Adrenal gland (tissue), 12 donors: ENCODE measurements around the gene IFNGR2. TPM values are rescaled to one million over a fixed set of nuclear protein-coding genes. Genes with fewer than 3 reads are reported as not detected.
"Not testable (repeated sequence)": the region's sequence is repeated elsewhere in the genome, so short reads cannot be mapped to it uniquely, and the experiment has no call there.

Experiments used
- DNase-seq, 7 donors: peaks; one replicate each; pipeline ENCODE4 v3.0.0-alpha.2; 2019 to 2020
- H3K27ac ChIP-seq, 5 donors: fragments of 200-600 bp; sonication (generic) in 4 of 5; 1 replicate in 3 of 5; 2 replicates in 2 of 5; pipeline versions ENCODE4 v1.5.1 to v1.8.0; 2016 to 2020; ENCODE audit warnings: mild to moderate bottlenecking in 1 of 5
- H3K27me3 ChIP-seq: fragments of 200-600 bp; 2 replicates; pipeline ENCODE4 v1.8.0; 2021
- H3K36me3 ChIP-seq, 2 donors: fragments of 200-600 bp; replicated peaks in 1 of 2; 1 replicate in 1 of 2; 2 replicates in 1 of 2; pipeline versions ENCODE4 v1.5.1 to v1.8.0; 2018 to 2022
- H3K4me1 ChIP-seq, 2 donors: fragments of 200-600 bp; replicated peaks in 1 of 2; 1 replicate in 1 of 2; 2 replicates in 1 of 2; pipeline versions ENCODE4 v1.5.1 to v1.8.0; 2018 to 2021
- H3K4me3 ChIP-seq, 4 donors: fragments of 200-600 bp; sonication (generic) in 3 of 4; one replicate each; pipeline ENCODE4 v1.5.1; 2016 to 2018
- H3K9me3 ChIP-seq, 3 donors: fragments of 200-600 bp; sonication (generic) in 1 of 3; replicated peaks in 1 of 3; 1 replicate in 2 of 3; 2 replicates in 1 of 3; pipeline versions ENCODE4 v1.5.1 to v1.8.0; 2016 to 2021
- POLR2A ChIP-seq, 2 donors: fragments of 450-650 bp; IDR thresholded peaks; one replicate each; pipeline ENCODE4 v1.6.1; 2017; ENCODE audit warnings: antibody characterized with exemption in 2 of 2, mild to moderate bottlenecking in 2 of 2, moderate library complexity in 1 of 2
- WGBS, 4 donors: extraction: QIAGEN DNeasy Blood & Tissue Kit in 2 of 4; methylation state at CpG; one replicate each; pipeline versions ENCODE4 v1.1.5 to v1.1.7; 2013 to 2017; 5-methylcytosine and 5-hydroxymethylcytosine counted together
- intact Hi-C, 2 donors: fragments of 100-400 bp; cut with DNase I; formaldehyde crosslinking; loops; one replicate each; pipeline versions ENCODE4 v1.14.1 to v1.15.0; 2022 to 2023
- polyA plus RNA-seq, 3 donors: library from polyadenylated mRNA; stranded (reverse); fragments of 200-250 nt in 2 of 3; fragments of 350-450 nt in 1 of 3; fragmentation: Illumina TruSeq in 1 of 3; extraction: RNeasy Lipid Tissue Mini Kit (QIAGEN cat#74804) in 1 of 3; gene quantifications; one replicate each; pipeline ENCODE4 v1.2.3, GENCODE V29; 2013 to 2014
- total RNA-seq, 9 donors: library from RNA; depleted of rRNA in 4 of 9; stranded (reverse); fragments of >200 nt in 4 of 9; fragments of 120-200 nt in 1 of 9; fragmentation: NEBNext Ultra II Directional in 1 of 9; extraction: Animal tissue kit (Norgen Biotek cat#: 25700) in 1 of 9; gene quantifications; one replicate each; pipeline versions ENCODE4 v1.1.0 to v1.2.4, GENCODE V29; 2013 to 2023
- TF ChIP-seq, protein P1 (sequence below), 6 experiments: fragments of 450-650 bp in 4 of 6; fragments of 200-600 bp in 2 of 6; sonication (generic) in 1 of 6; IDR thresholded peaks; 1 replicate in 5 of 6; 2 replicates in 1 of 6; pipeline versions ENCODE4 v1.5.1 to v1.8.0; 2016 to 2021; ENCODE audit warnings: antibody characterized with exemption in 6 of 6, mild to moderate bottlenecking in 2 of 6, moderate library complexity in 1 of 6
- donor health status: healthy with polysubstance abuse.
- donor health status: Bipolar disorder and iron deficiency.
- donor health status: DM: yes; HTN: yes; CAD: no.
- donor health status: DM: no; HTN: no; CAD: no.
- donor health status: DM: no; HTN: no; CAD: no.
- donor health status: DM: yes; HTN: yes; CAD: no.

Gene IFNGR2
- total and polyA plus RNA-seq, 12 donors = 44.5 to 87.4 (median 59.4) TPM

GRCh38 chr21:33406493-33406892 is 3.3 kb downstream of the IFNGR2 start:
- WGBS, 4 donors = 64 to 75% (median 72%) methylated on average over 5 of the region's 5 CpGs
- Histone ChIP-seq H3K9me3 (no peaks in the 10 kb centered on the region), H3K27me3 (no peaks in the 10 kb centered on the region), H3K36me3 (peaks cover 0 to 1% of the 10 kb centered on the region in 2 donors), H3K4me3 (peak overlapping the region in 1 of 4 donors; percentile 97), H3K27ac (peak overlapping the region in 1 of 5 donors; percentile 94), H3K4me1 (peaks cover 6 to 32% of the 10 kb centered on the region in 2 donors)
- DNase-seq = no peak
- TF ChIP-seq, protein P1, sequence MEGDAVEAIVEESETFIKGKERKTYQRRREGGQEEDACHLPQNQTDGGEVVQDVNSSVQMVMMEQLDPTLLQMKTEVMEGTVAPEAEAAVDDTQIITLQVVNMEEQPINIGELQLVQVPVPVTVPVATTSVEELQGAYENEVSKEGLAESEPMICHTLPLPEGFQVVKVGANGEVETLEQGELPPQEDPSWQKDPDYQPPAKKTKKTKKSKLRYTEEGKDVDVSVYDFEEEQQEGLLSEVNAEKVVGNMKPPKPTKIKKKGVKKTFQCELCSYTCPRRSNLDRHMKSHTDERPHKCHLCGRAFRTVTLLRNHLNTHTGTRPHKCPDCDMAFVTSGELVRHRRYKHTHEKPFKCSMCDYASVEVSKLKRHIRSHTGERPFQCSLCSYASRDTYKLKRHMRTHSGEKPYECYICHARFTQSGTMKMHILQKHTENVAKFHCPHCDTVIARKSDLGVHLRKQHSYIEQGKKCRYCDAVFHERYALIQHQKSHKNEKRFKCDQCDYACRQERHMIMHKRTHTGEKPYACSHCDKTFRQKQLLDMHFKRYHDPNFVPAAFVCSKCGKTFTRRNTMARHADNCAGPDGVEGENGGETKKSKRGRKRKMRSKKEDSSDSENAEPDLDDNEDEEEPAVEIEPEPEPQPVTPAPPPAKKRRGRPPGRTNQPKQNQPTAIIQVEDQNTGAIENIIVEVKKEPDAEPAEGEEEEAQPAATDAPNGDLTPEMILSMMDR (IDR thresholded peaks at IDR 0.05) = no peak
- TF ChIP-seq POLR2A (IDR thresholded peaks at IDR 0.05) = no peak
- intact Hi-C loops = no loop called here

DNA sequence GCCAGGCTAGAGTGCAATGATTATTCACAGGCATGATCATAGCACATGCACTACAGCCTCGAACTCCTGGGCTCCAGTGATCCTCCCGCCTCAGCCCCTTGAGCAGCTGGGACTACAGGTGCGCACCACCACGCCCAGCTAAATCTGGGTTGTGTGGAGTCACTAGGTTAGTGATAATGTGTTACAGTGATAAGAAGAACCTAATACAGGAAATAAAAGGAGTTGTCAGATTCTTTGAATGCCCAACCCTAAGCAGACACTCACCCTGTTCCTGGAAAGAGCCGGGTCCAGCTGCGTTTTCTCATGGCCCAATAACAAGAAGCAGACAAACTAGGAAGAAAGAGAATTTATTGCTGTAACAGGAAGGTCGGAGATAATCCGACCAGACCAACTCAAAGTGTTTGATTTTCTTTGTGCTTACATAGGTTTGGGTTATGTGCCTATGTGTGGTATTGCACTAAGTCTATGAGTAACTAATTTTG is 8.8 kb downstream of the IFNGR2 start:
- peaks cover 9 to 38% of the 10 kb centered on the region in 2 donors for H3K4me1 ChIP-seq
- whole genome bisulfite sequencing, 4 donors = 64 to 82% (median 72%) methylated on average over 8 of the region's 8 CpGs
- no peak overlapping the region for H3K27ac ChIP-seq
- no peaks in the 10 kb centered on the region for H3K27me3 ChIP-seq
- no peak overlapping the region for H3K4me3 ChIP-seq
- TF ChIP-seq POLR2A (IDR thresholded peaks at IDR 0.05) = no peak
- TF ChIP-seq, protein P1 (IDR thresholded peaks at IDR 0.05) = no peak
- no peak for DNase-seq
- intact Hi-C loops = no loop called here
- H3K36me3 ChIP-seq = peaks cover 0 to 28% of the 10 kb centered on the region in 2 donors
- H3K9me3 ChIP-seq = no peaks in the 10 kb centered on the region

DNA sequence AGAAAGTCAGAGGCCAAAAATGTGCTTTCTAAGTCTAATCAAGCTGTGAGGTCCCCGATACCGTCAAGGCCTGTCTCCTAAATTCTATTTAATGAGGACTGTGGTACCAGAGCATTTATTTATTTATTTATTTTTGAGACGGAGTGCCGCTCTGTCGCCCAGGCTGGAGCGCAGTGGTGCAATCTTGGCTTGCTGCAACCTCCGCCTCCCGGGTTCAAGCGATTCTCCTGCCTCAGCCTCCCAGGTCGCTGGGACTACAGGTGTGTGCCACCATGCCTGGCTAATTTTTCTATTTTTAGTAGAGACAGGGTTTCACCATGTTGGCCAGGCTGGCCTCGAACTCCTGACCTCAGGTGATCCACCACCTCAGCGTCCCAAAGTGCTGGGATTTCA is 9.2 kb downstream of the IFNGR2 start:
- intact Hi-C loops, H3K27ac ChIP-seq, H3K27me3 ChIP-seq, H3K9me3 ChIP-seq, DNase-seq, H3K4me3 ChIP-seq: not testable (repeated sequence)
- Histone ChIP-seq H3K4me1 (peaks cover 9 to 38% of the 10 kb centered on the region in 2 donors), H3K36me3 (peaks cover 0 to 28% of the 10 kb centered on the region in 2 donors)
- 84 to 90% (median 89%) methylated on average over 12 of the region's 12 CpGs for whole genome bisulfite sequencing, 4 donors

DNA sequence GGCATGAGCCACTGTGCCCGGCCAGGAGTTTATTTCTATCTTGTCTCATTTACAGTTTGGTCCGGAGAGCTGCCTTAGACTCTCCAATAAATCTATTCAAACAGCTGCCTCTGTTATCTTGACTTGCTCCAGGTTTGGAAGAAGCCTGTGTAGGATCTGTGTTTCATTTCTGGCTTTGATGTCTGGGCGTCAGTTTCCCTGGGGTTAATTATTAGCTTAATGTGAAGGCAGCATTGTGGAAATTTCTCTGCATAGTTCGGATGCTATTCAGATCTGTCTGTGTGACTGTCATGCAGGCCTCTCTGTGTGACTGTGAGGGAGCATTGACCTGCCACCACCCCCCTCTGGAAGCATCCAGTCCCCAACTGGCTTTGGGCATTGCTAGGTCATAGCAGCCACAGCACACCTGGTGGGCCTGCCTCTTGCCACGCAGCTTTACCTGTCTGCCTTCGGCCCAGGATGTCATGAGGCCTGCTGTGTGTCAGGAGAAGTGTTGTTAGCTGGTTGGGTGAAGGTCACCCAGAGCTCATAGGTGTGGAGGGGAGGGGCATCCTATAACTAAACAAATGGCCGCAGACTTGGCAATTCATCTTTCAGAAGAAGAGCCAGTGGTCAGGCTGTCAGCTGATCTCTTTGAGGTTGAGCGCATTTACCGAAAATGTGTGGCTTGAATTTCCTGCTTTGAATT is 9.8 kb downstream of the IFNGR2 start:
- Histone ChIP-seq H3K9me3 (no peaks in the 10 kb centered on the region), H3K27ac (peak overlapping the region in 1 of 5 donors; percentile 1), H3K4me3 (no peak overlapping the region), H3K27me3 (no peaks in the 10 kb centered on the region), H3K36me3 (peaks cover 0 to 28% of the 10 kb centered on the region in 2 donors), H3K4me1 (peaks cover 13 to 43% of the 10 kb centered on the region in 2 donors)
- TF ChIP-seq POLR2A (IDR thresholded peaks at IDR 0.05) = no peak
- TF ChIP-seq, protein P1 (IDR thresholded peaks at IDR 0.05) = no peak
- intact Hi-C loops = no loop called here
- no peak for DNase-seq
- 65 to 70% (median 67%) methylated on average over 9 of the region's 9 CpGs for WGBS, 4 donors

DNA sequence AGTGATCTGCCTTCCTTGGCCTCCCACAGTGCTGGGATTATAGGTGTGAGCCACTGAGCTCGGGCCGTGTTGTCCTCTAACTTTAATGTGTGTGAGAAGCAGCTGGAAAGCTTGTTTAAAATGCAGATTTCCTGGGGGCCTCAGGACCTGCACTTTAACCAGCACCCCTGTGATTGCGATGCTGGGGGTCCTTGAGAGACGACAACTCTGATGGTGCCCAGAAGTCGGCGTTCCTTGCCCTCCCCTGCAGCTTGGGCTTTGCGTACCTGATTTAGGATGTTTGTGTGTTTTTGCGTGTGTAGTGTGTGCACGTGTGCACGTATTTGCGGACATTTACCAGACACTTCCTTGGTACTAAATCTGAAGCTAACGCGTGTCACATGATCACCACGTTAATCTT is 10.9 kb downstream of the IFNGR2 start:
- no peak for DNase-seq
- Histone ChIP-seq H3K4me3 (no peak overlapping the region), H3K27me3 (no peaks in the 10 kb centered on the region), H3K4me1 (peaks cover 21 to 54% of the 10 kb centered on the region in 2 donors), H3K27ac (no peak overlapping the region), H3K9me3 (no peaks in the 10 kb centered on the region), H3K36me3 (peaks cover 0 to 28% of the 10 kb centered on the region in 2 donors)
- intact Hi-C loops = no loop called here
- no peak for TF ChIP-seq POLR2A (IDR thresholded peaks at IDR 0.05)
- TF ChIP-seq, protein P1 (IDR thresholded peaks at IDR 0.05) = no peak
- 82 to 91% (median 86%) methylated on average over 12 to 14 of the region's 14 CpGs for WGBS, 4 donors
